IMR-90 (cell line): ENCODE data around the gene ADGRL1. TPM values are rescaled to one million over a fixed set of nuclear protein-coding genes. Genes with fewer than 3 reads are reported as not detected.

Source experiments
- ATAC-seq: fragments of 200-7000 bp; cut with Tn5 transposase; 2 replicates; pipeline ENCODE4 v1.9.1; 2020; ENCODE audit warnings: low read depth, mild to moderate bottlenecking, moderate library complexity
- BruUV-seq: library from RNA; stranded (reverse); fragments of 400-500 nt; replicated peaks from 2 replicates; lab custom pipeline; 2021; lab: Mats Ljungman, UMichigan
- CTCF ChIA-PET: fragments of 300-600 bp; formaldehyde crosslinking; extraction: SDS; loops from one replicate; lab custom pipeline; 2021; ENCODE audit warnings: antibody characterized with exemption; lab: Yijun Ruan, JAX
- POLR2A ChIA-PET: fragments of 300-600 bp; sonication (Branson Sonifier 250); formaldehyde crosslinking; loops from one replicate; lab custom pipeline; 2022; ENCODE audit warnings: antibody characterized with exemption; ENCODE audit not compliant: unreplicated experiment; lab: Charles Lee
- DNase-seq: peaks from one replicate; pipeline ENCODE4 v3.0.0; 2013
- H2AFZ ChIP-seq: replicated peaks from 2 replicates; pipeline ENCODE3; 2013; ENCODE audit warnings: low read length, mild to moderate bottlenecking; ENCODE audit not compliant: poor library complexity
- H2AK5ac ChIP-seq: 2 replicates; pipeline ENCODE4 v1.6.1; 2013; ENCODE audit warnings: low read depth, low read length, inconsistent platforms
- H2AK9ac ChIP-seq: replicated peaks from 2 replicates; pipeline ENCODE3; 2013; ENCODE audit warnings: mild to moderate bottlenecking, low read depth, low read length, moderate library complexity; ENCODE audit not compliant: poor library complexity
- H2BK120ac ChIP-seq: 2 replicates; pipeline ENCODE4 v1.6.1; 2013; ENCODE audit warnings: low read depth, low read length, inconsistent platforms
- H2BK15ac ChIP-seq: 3 replicates; pipeline ENCODE4 v1.6.1; 2013; ENCODE audit warnings: low read depth, low read length, inconsistent platforms
- H2BK20ac ChIP-seq: 2 replicates; pipeline ENCODE4 v1.6.1; 2013; ENCODE audit warnings: low read depth, mild to moderate bottlenecking, inconsistent platforms, low read length, moderate library complexity
- H2BK5ac ChIP-seq: 2 replicates; pipeline ENCODE4 v1.6.1; 2013; ENCODE audit warnings: mild to moderate bottlenecking, low read depth, low read length, inconsistent platforms; ENCODE audit not compliant: poor library complexity, severe bottlenecking
- H3K14ac ChIP-seq: replicated peaks from 2 replicates; pipeline ENCODE4 v1.6.1; 2013; ENCODE audit warnings: low read depth, low read length, inconsistent platforms
- H3K18ac ChIP-seq: 2 replicates; pipeline ENCODE4 v1.6.1; 2013; ENCODE audit warnings: low read depth, low read length, control low read depth
- H3K23ac ChIP-seq: 2 replicates; pipeline ENCODE4 v1.6.1; 2013; ENCODE audit warnings: low read depth, low read length, inconsistent platforms
- H3K27ac ChIP-seq: 2 replicates; pipeline ENCODE4 v1.5.1; 2013; ENCODE audit warnings: mild to moderate bottlenecking, control low read depth, low read length; ENCODE audit not compliant: insufficient read depth
- H3K27me3 ChIP-seq: 2 replicates; pipeline ENCODE4 v1.6.1; 2013; ENCODE audit warnings: low read length; ENCODE audit not compliant: control insufficient read depth, insufficient read depth
- H3K36me3 ChIP-seq: 2 replicates; pipeline ENCODE4 v1.6.1; 2013; ENCODE audit warnings: low read length, mixed read lengths; ENCODE audit not compliant: control insufficient read depth, insufficient read depth
- H3K4ac ChIP-seq: 2 replicates; pipeline ENCODE4 v1.6.1; 2013; ENCODE audit warnings: low read depth, low read length, inconsistent platforms
- H3K4me1 ChIP-seq: 2 replicates; pipeline ENCODE4 v1.6.1; 2013; ENCODE audit warnings: low read length, mixed read lengths; ENCODE audit not compliant: control insufficient read depth, insufficient read depth
- H3K4me2 ChIP-seq: 2 replicates; pipeline ENCODE4 v1.6.1; 2013; ENCODE audit warnings: low read depth, mild to moderate bottlenecking, control low read depth, low read length, moderate library complexity
- H3K4me3 ChIP-seq: 2 replicates; pipeline ENCODE4 v1.5.1; 2013; ENCODE audit warnings: low read depth, mild to moderate bottlenecking, control low read depth, low read length, moderate library complexity; ENCODE audit not compliant: insufficient read depth
- H3K56ac ChIP-seq: 2 replicates; pipeline ENCODE4 v1.6.1; 2013; ENCODE audit warnings: low read length, inconsistent platforms; ENCODE audit not compliant: insufficient read depth; ENCODE audit errors: extremely low read depth
- H3K79me1 ChIP-seq, 2 experiments: 2 replicates each; pipeline ENCODE4 v1.6.1; 2013; ENCODE audit warnings: low read length in 2 of 2, inconsistent platforms in 1 of 2, low read depth in 1 of 2
- H3K9ac ChIP-seq: 2 replicates; pipeline ENCODE4 v1.6.1; 2013; ENCODE audit warnings: low read depth, low read length, control low read depth
- H3K9me1 ChIP-seq: 2 replicates; pipeline ENCODE4 v1.6.1; 2013; ENCODE audit warnings: low read length, inconsistent platforms; ENCODE audit not compliant: insufficient read depth
- H3K9me3 ChIP-seq: 2 replicates; pipeline ENCODE4 v1.6.1; 2013; ENCODE audit warnings: low read length; ENCODE audit not compliant: control insufficient read depth, insufficient read depth
- H4K20me1 ChIP-seq: 2 replicates; pipeline ENCODE4 v1.6.1; 2013; ENCODE audit warnings: low read length, inconsistent platforms; ENCODE audit not compliant: insufficient read depth
- H4K5ac ChIP-seq: 2 replicates; pipeline ENCODE4 v1.6.1; 2013; ENCODE audit warnings: mild to moderate bottlenecking, low read depth, low read length, control low read depth
- H4K8ac ChIP-seq, 2 experiments: 2 replicates each; pipeline ENCODE4 v1.6.1; 2013; ENCODE audit warnings: low read depth in 2 of 2, low read length in 2 of 2, control low read depth in 1 of 2, inconsistent platforms in 1 of 2
- H4K91ac ChIP-seq: 2 replicates; pipeline ENCODE4 v1.6.1; 2013; ENCODE audit warnings: low read depth, low read length, inconsistent platforms; ENCODE audit not compliant: insufficient read depth
- CHD1 ChIP-seq: IDR thresholded peaks from 2 replicates; pipeline ENCODE4 v1.6.1; 2012; ENCODE audit warnings: low read depth, low read length, improper control_type of control experiment
- MAFK ChIP-seq: IDR thresholded peaks from 2 replicates; pipeline ENCODE4 v1.6.1; 2012; ENCODE audit warnings: low read depth, low read length, improper control_type of control experiment
- MAZ ChIP-seq: IDR thresholded peaks from 2 replicates; pipeline ENCODE4 v1.6.1; 2012; ENCODE audit warnings: low read depth, mild to moderate bottlenecking, low read length, improper control_type of control experiment, moderate library complexity, borderline replicate concordance
- MXI1 ChIP-seq: IDR thresholded peaks from 2 replicates; pipeline ENCODE4 v1.6.1; 2012; ENCODE audit warnings: low read depth, mild to moderate bottlenecking, low read length, moderate library complexity, borderline replicate concordance
- POLR2A ChIP-seq: IDR thresholded peaks from 2 replicates; pipeline ENCODE4 v1.6.1; 2012; ENCODE audit warnings: mild to moderate bottlenecking, low read depth, low read length
- RCOR1 ChIP-seq: IDR thresholded peaks from 2 replicates; pipeline ENCODE4 v1.6.1; 2012; ENCODE audit warnings: mild to moderate bottlenecking, low read length, improper control_type of control experiment; ENCODE audit not compliant: insufficient replicate concordance
- RFX5 ChIP-seq: IDR thresholded peaks from 2 replicates; pipeline ENCODE4 v1.8.0; 2012; ENCODE audit warnings: low read depth, mild to moderate bottlenecking, low read length, moderate library complexity
- USF2 ChIP-seq: fragments of 150-350 bp; IDR thresholded peaks from 2 replicates; pipeline ENCODE4 v1.6.1; 2017; ENCODE audit warnings: mild to moderate bottlenecking, antibody characterized with exemption, low read length, low read depth
- WGBS, 2 experiments: methylation state at CpG; one replicate each; pipeline versions ENCODE4 v1.1.5 to v1.1.7; 2013; ENCODE audit warnings: missing lambda C conversion rate in 2 of 2; ENCODE audit not compliant: insufficient read length in 1 of 2; ENCODE audit errors: extremely low coverage in 2 of 2; 5-methylcytosine and 5-hydroxymethylcytosine counted together
- dilution Hi-C: fragments of 300-500 bp; cut with HindIII; formaldehyde crosslinking; loops from one replicate; pipeline ENCODE4 v1.14.3; 2018; ENCODE audit warnings: low sequenced_read_pairs; ENCODE audit not compliant: unreplicated experiment
- in situ Hi-C: fragments of 300-500 bp; cut with MboI; formaldehyde crosslinking; loops from 3 replicates; pipeline ENCODE4 v1.14.3; 2019; ENCODE audit warnings: low sequenced_read_pairs, inconsistent platforms, mixed read lengths
- intact Hi-C: fragments of 100-400 bp; cut with micrococcal nuclease; formaldehyde crosslinking; loops from 2 replicates; pipeline ENCODE4 v1.10.0; 2022
- polyA plus RNA-seq, 3 experiments: library from polyadenylated mRNA; depleted of rRNA; stranded (reverse); fragments of >200 nt; gene quantifications; 2 replicates each; pipeline ENCODE4 v1.2.3, GENCODE V29; 2012; ENCODE audit warnings: low replicate concordance in 1 of 3
- total RNA-seq: library from RNA; depleted of rRNA; stranded (reverse); fragments of >200 nt; gene quantifications from 2 replicates; pipeline ENCODE4 v1.2.3, GENCODE V29; 2012

Gene ADGRL1
- total and polyA plus RNA-seq, 2 of the 4 experiments (the other 2 are of a cell fraction), result 0.72 to 2.2 TPM

- Histone ChIP-seq H3K9me3 (no peaks in the 10 kb centered on the region), H3K27ac (no peak overlapping the region), H3K23ac (no peak overlapping the region), H2BK15ac (no peak overlapping the region), H3K4ac (no peak overlapping the region), H4K5ac (no peak overlapping the region), H3K27me3 (no peaks in the 10 kb centered on the region), H4K91ac (no peak overlapping the region), H2BK20ac (no peak overlapping the region), H3K79me1 (peaks cover 0 to 16% of the 10 kb centered on the region in 2 experiments; a peak in 2 of 4 replicates), H4K20me1 (no peaks in the 10 kb centered on the region), H3K4me2 (no peak overlapping the region), H3K56ac (no peak overlapping the region), H3K18ac (no peak overlapping the region), H3K4me1 (peaks cover 11% of the 10 kb centered on the region), H3K9ac (no peak overlapping the region), H2AFZ (peak overlapping the region; percentile 51), H3K9me1 (no peaks in the 10 kb centered on the region; the same call in 1 of the 2 replicates), H2AK5ac (no peak overlapping the region), H3K36me3 (no peaks in the 10 kb centered on the region), H4K8ac (no peak overlapping the region), H2AK9ac (no peak overlapping the region), H3K14ac (no peak overlapping the region), H3K4me3 (no peak overlapping the region), H2BK120ac (no peak overlapping the region), H2BK5ac (no peak overlapping the region)
- intact Hi-C loops (no loop called here), dilution Hi-C loops (no loop called here), in situ Hi-C loops (no loop called here)
- WGBS, 2 experiments, result 92% methylated on average over 4 of the region's 6 CpGs; no CpG with 5 or more reads in 1 of the 2 experiments
- CTCF ChIA-PET, result interaction anchor here (0.9 kb wide), 1 partner anchor 14 kb away, joined by 3 read pairs; the partner anchor contains the start of gene ASF1B
- POLR2A ChIA-PET, result no interaction called here
- no TSS peak for BruUV-seq
- TF ChIP-seq MXI1 (no peak), CHD1 (no peak), RCOR1 (no peak), USF2 (no peak), RFX5 (no peak), MAZ (no peak), POLR2A (no peak), MAFK (no peak)
- no peak for DNase-seq
- no peak for ATAC-seq
Observed at GRCh38 chr19:14122924-14123323, 83.0 kb downstream of the ADGRL1 start.
